ENCODE results near the gene TXNRD1.

DNA sequence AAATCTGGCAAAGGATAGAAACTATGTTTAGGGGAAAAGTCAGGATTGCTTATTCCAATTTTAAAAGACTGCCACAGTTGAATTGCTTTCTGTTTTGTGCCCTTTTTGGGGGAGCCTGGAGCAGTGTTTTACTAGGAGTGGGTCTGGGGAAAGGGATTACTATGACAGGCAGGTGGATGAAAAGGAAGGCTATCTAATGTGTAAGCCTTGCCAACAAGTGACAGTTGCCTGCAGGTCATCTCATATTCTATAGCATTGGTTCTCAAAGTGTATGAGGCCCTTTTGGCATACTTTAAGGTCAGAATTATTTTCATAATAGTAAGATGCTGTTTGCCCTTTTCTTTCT lies 92.0 kb downstream of the TXNRD1 start:
- TF ChIP-seq, protein P1, sequence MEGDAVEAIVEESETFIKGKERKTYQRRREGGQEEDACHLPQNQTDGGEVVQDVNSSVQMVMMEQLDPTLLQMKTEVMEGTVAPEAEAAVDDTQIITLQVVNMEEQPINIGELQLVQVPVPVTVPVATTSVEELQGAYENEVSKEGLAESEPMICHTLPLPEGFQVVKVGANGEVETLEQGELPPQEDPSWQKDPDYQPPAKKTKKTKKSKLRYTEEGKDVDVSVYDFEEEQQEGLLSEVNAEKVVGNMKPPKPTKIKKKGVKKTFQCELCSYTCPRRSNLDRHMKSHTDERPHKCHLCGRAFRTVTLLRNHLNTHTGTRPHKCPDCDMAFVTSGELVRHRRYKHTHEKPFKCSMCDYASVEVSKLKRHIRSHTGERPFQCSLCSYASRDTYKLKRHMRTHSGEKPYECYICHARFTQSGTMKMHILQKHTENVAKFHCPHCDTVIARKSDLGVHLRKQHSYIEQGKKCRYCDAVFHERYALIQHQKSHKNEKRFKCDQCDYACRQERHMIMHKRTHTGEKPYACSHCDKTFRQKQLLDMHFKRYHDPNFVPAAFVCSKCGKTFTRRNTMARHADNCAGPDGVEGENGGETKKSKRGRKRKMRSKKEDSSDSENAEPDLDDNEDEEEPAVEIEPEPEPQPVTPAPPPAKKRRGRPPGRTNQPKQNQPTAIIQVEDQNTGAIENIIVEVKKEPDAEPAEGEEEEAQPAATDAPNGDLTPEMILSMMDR (IDR thresholded peaks at IDR 0.05): no peak
- TF ChIP-seq POLR2A (IDR thresholded peaks at IDR 0.05): no peak

Measured in Peyer's patch (tissue), 4 donors.